Panc1 (cell line): ENCODE data around the gene OTULINL.

Source experiments
- POLR2AphosphoS5 ChIP-seq: IDR thresholded peaks from 2 replicates; pipeline ENCODE4 v1.6.1; 2012; ENCODE audit warnings: mild to moderate bottlenecking, low read depth, low read length, moderate library complexity
- TCF7L2 ChIP-seq: IDR thresholded peaks from 2 replicates; pipeline ENCODE4 v1.6.1; 2011; ENCODE audit warnings: mild to moderate bottlenecking, low read depth, low read length, inconsistent platforms
- TF ChIP-seq, protein P1 (sequence below): fragments of 450-650 bp; IDR thresholded peaks from 2 replicates; pipeline ENCODE4 v1.5.1; 2017; ENCODE audit warnings: mild to moderate bottlenecking
- TF ChIP-seq, protein P2 (sequence below), 2 experiments: IDR thresholded peaks; 2 replicates each; pipeline ENCODE4 v1.6.1; 2011 to 2012; ENCODE audit warnings: low read depth in 2 of 2, control low read depth in 1 of 2, low read length in 1 of 2, mild to moderate bottlenecking in 1 of 2, moderate library complexity in 1 of 2; ENCODE audit not compliant: insufficient read depth in 1 of 2

DNA sequence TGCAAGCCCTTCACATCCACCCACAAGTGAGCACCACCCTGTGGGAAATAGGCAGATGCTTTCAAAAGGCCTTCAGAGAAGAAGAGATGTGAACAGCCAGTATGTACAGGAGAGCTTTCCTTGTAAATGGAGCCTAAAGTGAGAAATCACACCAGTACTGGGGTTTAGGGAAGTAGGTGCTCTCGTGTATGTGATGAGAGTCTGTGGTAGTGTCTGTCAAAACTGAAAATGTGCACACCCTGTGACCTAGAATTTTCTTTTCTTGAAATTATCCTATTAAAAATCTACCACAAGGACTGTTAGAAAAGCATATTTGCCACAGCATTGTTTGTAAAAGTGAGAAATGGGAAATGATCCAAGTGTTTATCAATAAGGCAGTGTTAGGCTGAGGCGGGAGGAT, 16.6 kb downstream of the OTULINL start:
- TF ChIP-seq, protein P1, sequence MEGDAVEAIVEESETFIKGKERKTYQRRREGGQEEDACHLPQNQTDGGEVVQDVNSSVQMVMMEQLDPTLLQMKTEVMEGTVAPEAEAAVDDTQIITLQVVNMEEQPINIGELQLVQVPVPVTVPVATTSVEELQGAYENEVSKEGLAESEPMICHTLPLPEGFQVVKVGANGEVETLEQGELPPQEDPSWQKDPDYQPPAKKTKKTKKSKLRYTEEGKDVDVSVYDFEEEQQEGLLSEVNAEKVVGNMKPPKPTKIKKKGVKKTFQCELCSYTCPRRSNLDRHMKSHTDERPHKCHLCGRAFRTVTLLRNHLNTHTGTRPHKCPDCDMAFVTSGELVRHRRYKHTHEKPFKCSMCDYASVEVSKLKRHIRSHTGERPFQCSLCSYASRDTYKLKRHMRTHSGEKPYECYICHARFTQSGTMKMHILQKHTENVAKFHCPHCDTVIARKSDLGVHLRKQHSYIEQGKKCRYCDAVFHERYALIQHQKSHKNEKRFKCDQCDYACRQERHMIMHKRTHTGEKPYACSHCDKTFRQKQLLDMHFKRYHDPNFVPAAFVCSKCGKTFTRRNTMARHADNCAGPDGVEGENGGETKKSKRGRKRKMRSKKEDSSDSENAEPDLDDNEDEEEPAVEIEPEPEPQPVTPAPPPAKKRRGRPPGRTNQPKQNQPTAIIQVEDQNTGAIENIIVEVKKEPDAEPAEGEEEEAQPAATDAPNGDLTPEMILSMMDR: no peak
- TF ChIP-seq, protein P2, sequence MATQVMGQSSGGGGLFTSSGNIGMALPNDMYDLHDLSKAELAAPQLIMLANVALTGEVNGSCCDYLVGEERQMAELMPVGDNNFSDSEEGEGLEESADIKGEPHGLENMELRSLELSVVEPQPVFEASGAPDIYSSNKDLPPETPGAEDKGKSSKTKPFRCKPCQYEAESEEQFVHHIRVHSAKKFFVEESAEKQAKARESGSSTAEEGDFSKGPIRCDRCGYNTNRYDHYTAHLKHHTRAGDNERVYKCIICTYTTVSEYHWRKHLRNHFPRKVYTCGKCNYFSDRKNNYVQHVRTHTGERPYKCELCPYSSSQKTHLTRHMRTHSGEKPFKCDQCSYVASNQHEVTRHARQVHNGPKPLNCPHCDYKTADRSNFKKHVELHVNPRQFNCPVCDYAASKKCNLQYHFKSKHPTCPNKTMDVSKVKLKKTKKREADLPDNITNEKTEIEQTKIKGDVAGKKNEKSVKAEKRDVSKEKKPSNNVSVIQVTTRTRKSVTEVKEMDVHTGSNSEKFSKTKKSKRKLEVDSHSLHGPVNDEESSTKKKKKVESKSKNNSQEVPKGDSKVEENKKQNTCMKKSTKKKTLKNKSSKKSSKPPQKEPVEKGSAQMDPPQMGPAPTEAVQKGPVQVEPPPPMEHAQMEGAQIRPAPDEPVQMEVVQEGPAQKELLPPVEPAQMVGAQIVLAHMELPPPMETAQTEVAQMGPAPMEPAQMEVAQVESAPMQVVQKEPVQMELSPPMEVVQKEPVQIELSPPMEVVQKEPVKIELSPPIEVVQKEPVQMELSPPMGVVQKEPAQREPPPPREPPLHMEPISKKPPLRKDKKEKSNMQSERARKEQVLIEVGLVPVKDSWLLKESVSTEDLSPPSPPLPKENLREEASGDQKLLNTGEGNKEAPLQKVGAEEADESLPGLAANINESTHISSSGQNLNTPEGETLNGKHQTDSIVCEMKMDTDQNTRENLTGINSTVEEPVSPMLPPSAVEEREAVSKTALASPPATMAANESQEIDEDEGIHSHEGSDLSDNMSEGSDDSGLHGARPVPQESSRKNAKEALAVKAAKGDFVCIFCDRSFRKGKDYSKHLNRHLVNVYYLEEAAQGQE (IDR thresholded peaks at IDR 0.05; ENCODE audit: insufficient read depth in 1 of 2, low read depth in 2 of 2, low read length in 1 of 2): no peak
- TF ChIP-seq POLR2AphosphoS5 (no peak), TCF7L2 (no peak)
